RWPE1 (cell line): ENCODE measurements around the gene KAZN.

Experiments used
- CTCF ChIA-PET: fragments of 350-600 bp; sonication (Branson Sonifier 250); formaldehyde crosslinking; extraction: SDS; loops from one replicate; lab custom pipeline; 2021; lab: Yijun Ruan, JAX
- POLR2A ChIA-PET: fragments of 400-600 bp; formaldehyde crosslinking; extraction: SDS; loops from one replicate; lab custom pipeline; 2020; ENCODE audit warnings: antibody characterized with exemption; ENCODE audit not compliant: low non-redundant PET; lab: Yijun Ruan, JAX
- DNase-seq: peaks from one replicate; pipeline ENCODE4 v3.0.0; 2012; ENCODE audit warnings: low spot score
- H3K27ac ChIP-seq: fragments of 450-650 bp; 2 replicates; pipeline ENCODE4 v1.5.1; 2017
- TF ChIP-seq, protein P1 (sequence below): fragments of 450-650 bp; conservative IDR thresholded peaks from 2 replicates; pipeline ENCODE4 v1.5.1; 2017; ENCODE audit warnings: low read depth, mild to moderate bottlenecking

KAZN gene

DNA sequence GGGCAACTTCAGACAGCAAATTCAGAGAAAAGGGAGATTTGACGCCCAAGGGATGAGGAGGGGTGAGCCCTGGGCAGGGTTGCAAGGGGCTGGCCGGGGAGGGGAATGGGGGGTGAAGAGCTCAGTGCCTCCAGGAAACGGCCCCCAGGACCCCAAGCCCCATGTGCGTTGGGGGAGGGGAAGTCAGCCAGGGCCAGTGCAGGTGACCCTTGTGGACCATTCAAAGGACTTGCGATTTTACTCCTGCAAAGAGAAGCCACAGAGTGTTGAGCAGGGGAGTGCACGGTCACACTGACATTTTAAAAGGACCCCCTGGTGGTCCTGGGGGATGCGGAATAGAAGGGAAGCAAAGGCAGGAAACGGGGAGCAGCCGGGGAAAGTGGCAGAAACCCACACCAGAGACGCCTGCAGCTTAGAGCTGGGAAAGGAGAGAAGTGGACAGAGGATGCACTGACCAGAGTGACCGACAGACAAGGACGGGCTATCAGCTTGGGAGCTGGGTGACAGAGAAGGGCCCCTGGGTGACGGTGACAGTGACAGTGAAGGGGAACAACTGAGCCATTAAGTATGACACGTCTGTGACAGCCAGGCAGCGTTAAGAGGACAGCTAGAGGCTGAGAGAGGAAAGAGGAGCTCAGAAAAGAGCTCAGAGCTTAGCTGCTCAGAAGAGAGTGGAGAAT is 501.1 kb downstream of the KAZN start:
- ChIA-PET POLR2A (no interaction called here), CTCF (interaction anchor here (0.7 to 1.2 kb wide), 4 partner anchors 9 to 41 kb away, joined by 3 to 4 read pairs (median 4); no protein-coding TSS in a partner anchor)
- DNase-seq, result no peak
- no peak overlapping the region for H3K27ac ChIP-seq
- TF ChIP-seq, protein P1, sequence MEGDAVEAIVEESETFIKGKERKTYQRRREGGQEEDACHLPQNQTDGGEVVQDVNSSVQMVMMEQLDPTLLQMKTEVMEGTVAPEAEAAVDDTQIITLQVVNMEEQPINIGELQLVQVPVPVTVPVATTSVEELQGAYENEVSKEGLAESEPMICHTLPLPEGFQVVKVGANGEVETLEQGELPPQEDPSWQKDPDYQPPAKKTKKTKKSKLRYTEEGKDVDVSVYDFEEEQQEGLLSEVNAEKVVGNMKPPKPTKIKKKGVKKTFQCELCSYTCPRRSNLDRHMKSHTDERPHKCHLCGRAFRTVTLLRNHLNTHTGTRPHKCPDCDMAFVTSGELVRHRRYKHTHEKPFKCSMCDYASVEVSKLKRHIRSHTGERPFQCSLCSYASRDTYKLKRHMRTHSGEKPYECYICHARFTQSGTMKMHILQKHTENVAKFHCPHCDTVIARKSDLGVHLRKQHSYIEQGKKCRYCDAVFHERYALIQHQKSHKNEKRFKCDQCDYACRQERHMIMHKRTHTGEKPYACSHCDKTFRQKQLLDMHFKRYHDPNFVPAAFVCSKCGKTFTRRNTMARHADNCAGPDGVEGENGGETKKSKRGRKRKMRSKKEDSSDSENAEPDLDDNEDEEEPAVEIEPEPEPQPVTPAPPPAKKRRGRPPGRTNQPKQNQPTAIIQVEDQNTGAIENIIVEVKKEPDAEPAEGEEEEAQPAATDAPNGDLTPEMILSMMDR, result no peak

DNA sequence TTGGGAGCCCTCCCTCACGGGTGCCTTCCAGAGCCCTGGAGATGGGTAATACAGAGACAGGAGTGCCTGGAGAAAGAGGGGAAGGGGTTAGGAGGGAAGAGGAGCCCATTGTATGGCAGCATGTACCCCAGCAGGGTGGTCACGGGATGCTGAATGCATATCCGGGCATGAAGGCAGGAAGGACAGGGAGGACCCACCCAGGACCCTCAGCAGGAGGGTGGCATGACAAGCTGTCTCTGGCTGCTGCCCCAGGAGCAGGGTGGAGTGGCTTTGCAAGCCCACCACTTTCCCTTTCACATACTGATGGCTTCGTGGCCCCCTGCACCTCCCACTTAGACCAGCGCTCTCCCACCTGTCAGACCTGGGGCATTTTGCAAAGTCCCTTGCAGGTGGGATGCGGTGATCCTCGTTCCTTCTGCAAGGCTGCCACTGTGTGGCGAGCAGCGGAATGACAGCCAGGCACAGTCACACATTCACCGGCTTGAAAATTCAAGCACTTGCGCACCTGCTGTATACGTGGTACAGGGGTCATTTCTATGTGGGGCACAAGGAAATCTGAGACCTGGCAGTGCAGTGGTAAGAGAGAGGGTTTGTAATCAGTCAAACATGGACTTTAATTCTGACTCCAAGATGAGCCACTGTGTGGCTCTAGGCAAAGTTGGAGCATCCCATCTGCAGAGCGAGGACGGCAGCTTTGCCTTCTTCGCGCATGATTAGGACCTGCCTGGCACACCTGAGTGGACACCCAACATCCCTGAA is 501.8 kb downstream of the KAZN start:
- ChIA-PET CTCF (interaction anchor here (0.7 to 1.2 kb wide), 5 partner anchors 8 to 987 kb away, joined by 3 to 4 read pairs (median 4); no protein-coding TSS in a partner anchor), POLR2A (no interaction called here)
- peak; percentile 59 for DNase-seq
- no peak overlapping the region for H3K27ac ChIP-seq
- TF ChIP-seq, protein P1, result peak; percentile 91

DNA sequence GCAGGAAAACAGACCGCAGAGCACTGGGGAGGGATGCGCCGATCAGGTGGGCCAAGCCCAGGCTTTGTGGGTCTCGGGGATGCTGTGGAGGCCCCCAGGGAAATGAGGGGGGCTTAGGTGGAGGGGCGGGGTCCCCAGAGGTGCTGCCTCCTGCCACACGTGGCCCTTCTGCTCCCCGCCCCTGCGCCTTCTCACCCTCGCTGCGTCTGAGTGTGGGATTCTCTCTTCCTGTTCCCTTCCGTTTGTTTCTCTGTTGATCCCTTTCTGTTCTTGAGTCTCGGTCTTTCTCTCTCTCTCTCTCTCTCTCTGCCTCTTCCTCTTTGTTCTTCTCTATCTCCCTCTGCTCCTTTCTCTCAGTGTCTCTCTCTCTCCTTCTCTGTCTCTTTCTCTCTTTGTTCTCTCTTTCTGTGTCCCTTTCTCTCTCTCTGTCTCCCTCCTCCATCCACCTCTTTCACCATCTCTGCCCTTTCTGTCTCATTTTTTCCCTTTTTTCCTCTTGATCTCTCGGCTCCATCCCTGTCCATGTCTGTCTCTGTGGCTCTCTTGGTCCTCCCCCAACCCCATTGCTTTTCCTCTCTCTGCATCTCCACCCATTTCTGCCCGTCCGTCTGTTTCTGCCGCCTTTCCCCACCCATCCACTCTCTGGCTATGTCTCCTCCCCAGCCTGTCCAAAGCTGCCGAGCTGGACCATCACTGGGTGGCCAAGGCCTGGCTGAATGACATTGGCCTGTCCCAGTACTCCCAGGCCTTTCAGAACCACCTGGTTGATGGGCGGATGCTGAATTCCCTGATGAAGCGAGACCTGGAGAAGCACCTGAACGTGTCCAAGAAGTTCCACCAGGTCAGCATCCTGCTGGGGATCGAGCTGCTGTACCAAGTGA is 502.6 kb downstream of the KAZN start:
- no peak overlapping the region for H3K27ac ChIP-seq
- no peak for DNase-seq
- ChIA-PET CTCF (interaction anchor here (0.7 kb wide), 2 partner anchors 129 to 988 kb away, joined by 3 to 4 read pairs; no protein-coding TSS in a partner anchor), POLR2A (no interaction called here)
- TF ChIP-seq, protein P1, result no peak

DNA sequence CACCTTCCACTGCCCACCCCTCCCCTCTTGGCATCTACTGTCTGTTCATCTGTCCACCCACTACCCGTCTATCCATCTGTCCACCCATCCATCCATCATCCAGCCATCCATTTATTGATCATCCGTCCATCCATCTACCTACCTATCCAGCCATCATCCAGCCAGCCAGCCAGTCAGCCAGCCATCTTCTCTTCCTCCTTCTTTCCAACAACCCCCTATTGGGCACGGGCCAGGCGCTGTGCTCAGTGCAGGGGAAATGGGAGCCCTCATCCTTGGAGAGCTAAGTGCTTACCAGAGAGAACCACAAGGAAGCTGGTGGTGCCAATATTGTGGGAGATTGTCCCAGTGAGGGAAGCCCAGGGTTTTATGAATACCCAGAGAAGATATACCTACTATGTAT is 503.3 kb downstream of the KAZN start:
- DNase-seq, result no peak
- POLR2A ChIA-PET, result no interaction called here
- no peak overlapping the region for H3K27ac ChIP-seq
- TF ChIP-seq, protein P1, result no peak
- CTCF ChIA-PET, result interaction anchor here (0.7 kb wide), 1 partner anchor 129 kb away, joined by 3 read pairs; no protein-coding TSS in a partner anchor

DNA sequence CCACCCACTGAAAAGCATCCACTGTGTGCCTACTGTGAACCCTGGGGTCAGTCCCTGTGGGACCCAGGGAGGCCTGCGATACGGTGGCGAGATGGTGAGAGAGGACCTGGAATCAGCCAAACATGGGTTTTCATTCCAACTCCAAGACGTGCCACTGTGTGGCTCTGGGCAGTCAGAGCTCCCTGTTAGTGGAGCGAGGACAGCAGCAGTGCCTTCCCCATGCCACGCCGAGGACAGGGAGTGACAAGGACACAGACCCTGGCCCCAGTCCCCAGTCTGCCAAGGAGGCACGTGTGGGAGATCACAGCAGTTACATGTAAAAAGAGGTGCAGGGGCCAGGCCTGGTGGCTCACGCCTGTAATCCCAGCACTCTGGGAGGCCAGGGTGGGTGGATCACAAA is 504.2 kb downstream of the KAZN start:
- no peak for DNase-seq
- CTCF ChIA-PET, result no interaction called here
- POLR2A ChIA-PET, result no interaction called here
- H3K27ac ChIP-seq, result no peak overlapping the region
- TF ChIP-seq, protein P1, result no peak

DNA sequence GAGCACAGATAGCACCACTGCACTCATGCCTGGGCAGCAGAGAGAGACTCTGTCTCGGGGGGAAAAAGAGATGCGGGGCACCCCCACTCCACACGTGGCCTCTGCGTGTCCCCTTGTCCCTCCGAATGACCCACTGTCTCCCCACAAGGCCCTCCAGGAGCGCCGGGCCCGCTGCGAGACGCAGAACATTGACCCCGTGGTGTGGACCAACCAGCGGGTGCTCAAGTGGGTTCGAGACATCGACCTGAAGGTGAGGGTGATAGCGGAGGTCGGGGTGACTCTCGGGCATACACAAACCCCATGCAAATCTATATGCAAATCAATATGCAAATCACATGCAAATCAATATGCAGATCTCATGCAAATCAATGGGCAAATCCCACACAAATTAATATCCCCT is 504.7 kb downstream of the KAZN start:
- POLR2A ChIA-PET, result no interaction called here
- CTCF ChIA-PET, result no interaction called here
- no peak for DNase-seq
- no peak overlapping the region for H3K27ac ChIP-seq
- TF ChIP-seq, protein P1, result no peak
